ENCODE data around the gene ARRB1. TPM values are rescaled to one million over a fixed set of nuclear protein-coding genes. Genes with fewer than 3 reads are reported as not detected.
"Not testable (repeated sequence)": the region's sequence is repeated elsewhere in the genome, so short reads cannot be mapped to it uniquely, and the experiment has no call there.

The ARRB1 gene
- total RNA-seq, 2 donors from 2014 or later: 42.3 to 44.3 TPM

- DNase-seq (ENCODE audit: low spot score): peak; percentile 92
Measured at GRCh38 chr11:75346912-75347647, 4.4 kb downstream of the ARRB1 start.

DNA sequence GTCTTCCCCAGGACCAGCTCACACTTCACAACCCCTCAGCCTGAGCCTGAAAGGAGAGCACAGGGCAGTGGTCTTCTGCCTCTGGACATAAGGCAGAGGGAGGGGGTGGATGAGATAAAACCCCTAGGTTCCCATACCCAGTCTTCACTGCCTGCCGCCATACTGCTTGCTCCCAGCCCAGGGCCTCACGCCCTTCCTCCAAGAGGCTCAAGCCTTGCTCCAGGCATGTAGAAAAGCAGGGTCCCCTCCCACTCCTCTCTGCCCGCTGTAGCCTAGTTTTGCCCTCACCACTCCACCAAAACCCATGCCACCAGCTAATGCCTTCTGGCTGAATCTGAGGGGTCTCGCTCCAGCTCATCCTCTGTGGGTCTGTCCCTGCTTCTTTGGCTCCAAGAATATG is 5.2 kb downstream of the ARRB1 start:
- intact Hi-C loops (cut with DNase I): no loop called here
- DNase-seq (ENCODE audit: low spot score): no peak

More at GRCh38 chr11:75346912-75347647, 4.4 kb downstream of the ARRB1 start:
- intact Hi-C loops (cut with DNase I): no loop called here

- intact Hi-C loops (cut with DNase I): no loop called here
Measured at GRCh38 chr11:75345455-75346160, 5.9 kb downstream of the ARRB1 start.

DNA sequence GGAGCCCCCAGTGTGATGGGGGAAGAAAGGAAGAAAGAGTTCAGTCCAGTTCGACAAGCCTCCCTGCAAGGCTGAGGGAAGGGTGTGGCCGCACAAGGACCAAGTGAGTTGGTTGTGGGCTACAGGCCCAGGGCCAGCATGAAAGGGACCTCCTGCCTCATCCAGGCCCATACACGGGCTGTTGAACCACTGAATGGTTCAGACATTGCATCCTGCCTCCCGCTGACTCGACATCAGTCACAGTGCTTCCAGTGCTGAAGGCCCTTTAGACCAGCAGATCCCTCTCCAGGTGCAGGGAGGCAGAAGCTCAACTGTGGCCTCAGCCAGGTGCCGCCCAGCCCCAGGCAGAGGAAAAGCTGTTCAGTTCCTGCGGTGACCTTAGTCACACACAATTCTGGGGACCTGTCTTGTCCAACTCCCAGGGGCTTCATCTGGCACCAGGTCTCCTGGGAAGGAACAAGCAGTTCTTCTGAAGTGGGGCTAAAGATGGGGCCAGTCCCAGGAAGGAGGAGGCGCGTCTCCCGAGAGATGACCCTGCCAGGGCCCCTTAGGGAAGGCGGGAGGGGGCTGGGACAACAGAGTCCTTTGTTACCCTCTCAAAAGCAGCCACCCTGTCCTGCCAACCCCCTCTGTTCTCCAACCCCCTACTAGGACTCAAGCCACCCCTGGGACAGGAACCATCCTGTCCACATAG is 6.6 kb downstream of the ARRB1 start:
- intact Hi-C loops (cut with DNase I): no loop called here
- no peak for DNase-seq (ENCODE audit: low spot score)

More at GRCh38 chr11:75345455-75346160, 5.9 kb downstream of the ARRB1 start:
- no peak for DNase-seq (ENCODE audit: low spot score)

GRCh38 chr11:75344186-75344585 is 7.3 kb downstream of the ARRB1 start:
- no peak for DNase-seq (ENCODE audit: low spot score)
- intact Hi-C loops (cut with DNase I): no loop called here

DNA sequence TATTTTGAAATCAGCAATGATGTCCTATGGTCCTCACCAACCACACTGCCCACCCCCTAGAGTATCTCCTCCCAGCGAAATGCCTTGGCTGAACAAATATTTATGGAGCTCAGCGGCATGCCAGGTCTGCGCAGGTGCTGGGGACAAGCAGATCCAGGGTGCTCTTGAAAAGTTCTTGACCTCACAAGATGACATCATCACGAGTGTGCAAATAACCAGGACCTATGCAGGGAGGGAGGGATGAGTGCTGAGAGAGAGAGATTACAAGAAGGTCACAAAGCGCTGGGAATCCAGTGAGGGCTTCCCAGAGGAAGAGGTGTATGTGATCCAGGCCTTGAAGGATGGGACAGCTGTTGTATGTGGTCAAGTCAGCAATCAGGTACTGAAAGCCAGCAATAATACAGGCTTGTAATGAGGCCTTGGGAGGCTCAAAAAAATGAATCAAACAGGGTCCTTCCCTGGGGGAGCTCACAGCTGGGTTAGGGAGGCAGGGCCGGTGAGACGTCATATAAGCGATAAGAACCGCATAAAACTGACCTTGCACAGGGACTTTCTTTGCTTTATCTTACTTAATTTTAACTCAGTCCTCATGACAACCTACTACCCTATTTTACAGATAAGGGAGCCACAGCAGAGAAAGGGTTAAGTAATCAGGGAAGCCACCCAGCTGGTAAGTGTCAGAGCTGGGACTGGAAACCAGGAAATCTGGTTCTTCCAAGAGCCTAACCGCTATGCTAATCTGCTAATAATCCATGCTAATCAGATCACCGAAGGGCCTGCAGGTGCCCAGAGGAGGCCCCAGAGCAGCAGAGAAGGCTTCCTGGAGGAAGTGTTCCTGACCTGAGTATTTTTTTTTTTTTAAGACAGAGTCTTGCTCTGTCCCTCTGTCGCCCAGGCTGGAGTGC is 8.2 kb downstream of the ARRB1 start:
- intact Hi-C loops (cut with DNase I): no loop called here
- DNase-seq (ENCODE audit: low spot score): no peak

- intact Hi-C loops (cut with DNase I): no loop called here
- no peak for DNase-seq (ENCODE audit: low spot score)
Measured at GRCh38 chr11:75342231-75342918, 9.1 kb downstream of the ARRB1 start.

DNA sequence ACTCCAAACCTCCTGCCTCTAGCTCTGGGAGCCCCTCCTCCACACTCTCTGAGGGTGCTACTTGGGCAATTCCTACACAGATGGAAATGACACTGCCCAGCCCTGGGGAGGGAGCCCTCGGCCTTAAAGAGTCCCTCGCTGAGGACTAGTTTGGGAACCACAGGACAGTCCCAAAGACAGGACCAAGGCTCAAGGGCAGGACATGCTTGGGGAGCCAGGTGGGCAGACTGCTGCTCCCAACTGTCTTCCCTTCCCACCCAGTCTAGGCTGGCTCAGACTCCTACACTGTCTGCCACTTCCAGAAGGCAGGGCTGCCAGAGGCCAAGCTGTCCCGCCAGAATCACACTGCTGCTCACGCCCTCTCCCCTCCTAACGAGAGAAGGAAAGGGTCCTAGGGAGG is 9.8 kb downstream of the ARRB1 start:
- DNase-seq (ENCODE audit: low spot score): no peak
- intact Hi-C loops (cut with DNase I): no loop called here

- intact Hi-C loops (cut with DNase I): loop anchor here in 1 of 2 donors (5.0 kb wide), 1 partner anchor 1122 kb away; no protein-coding TSS in a partner anchor
- DNase-seq (ENCODE audit: low spot score): no peak
Measured at GRCh38 chr11:75339685-75340409, 11.6 kb downstream of the ARRB1 start.

- no peak for DNase-seq (ENCODE audit: low spot score)
- intact Hi-C loops (cut with DNase I): loop anchor here in 1 of 2 donors (5.0 kb wide), 1 partner anchor 1124 kb away; no protein-coding TSS in a partner anchor
Measured at GRCh38 chr11:75338516-75339208, 12.8 kb downstream of the ARRB1 start.

GRCh38 chr11:75337195-75337654 is 14.2 kb downstream of the ARRB1 start:
- intact Hi-C loops (cut with DNase I): loop anchor here in 1 of 2 donors (5.0 kb wide), 1 partner anchor 1125 kb away; no protein-coding TSS in a partner anchor
- no peak for DNase-seq (ENCODE audit: low spot score)

DNA sequence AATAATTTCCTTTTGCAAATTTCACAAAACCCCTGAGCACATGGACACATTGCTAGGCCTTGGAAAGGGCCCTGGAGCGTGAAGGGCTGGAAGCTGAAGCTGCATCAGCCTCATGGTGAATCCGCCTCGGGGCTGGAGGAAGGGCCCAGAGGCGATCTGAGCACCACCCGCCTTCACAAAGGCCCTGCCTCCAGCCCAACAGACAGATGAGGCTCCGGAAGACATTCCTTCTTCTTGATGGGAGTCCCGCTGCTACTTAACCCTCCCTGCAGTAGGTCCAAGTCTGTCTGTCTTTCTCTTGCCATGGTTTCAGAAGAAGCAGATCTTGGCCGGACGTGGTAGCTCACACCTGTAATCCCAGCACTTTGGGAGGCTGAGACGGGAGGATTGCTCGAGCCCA is 16.5 kb downstream of the ARRB1 start:
- intact Hi-C loops (cut with DNase I): loop anchor here in 1 of 2 donors (5.0 kb wide), 2 partner anchors 47 to 1127 kb away; no protein-coding TSS in a partner anchor
- no peak for DNase-seq (ENCODE audit: low spot score)

DNA sequence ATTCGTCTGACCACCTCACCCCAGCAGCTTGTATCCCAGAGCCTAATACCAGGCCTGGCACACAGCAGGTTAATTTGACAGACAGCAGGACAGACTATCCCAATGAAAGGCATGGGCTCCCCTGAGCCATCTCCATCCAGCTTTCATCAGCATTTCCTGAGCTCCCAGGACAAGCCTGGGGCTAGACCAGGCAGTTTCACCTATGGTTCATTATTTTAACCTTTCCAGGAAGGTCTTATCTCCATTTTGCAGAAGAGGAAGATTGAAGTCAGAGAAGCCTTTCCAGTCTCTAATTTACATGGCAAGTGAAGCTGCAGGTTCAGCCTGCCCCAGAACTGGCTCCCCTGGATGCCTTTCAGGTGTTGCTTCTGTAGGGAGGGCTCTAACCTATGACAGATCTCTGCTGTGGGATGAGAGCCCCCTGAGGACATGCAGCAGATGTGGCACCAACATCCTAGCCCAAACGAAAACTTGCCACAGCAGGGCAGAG is 17.0 kb downstream of the ARRB1 start:
- DNase-seq (ENCODE audit: low spot score): no peak
- intact Hi-C loops (cut with DNase I): loop anchor here in 1 of 2 donors (5.0 kb wide), 1 partner anchor 48 kb away; no protein-coding TSS in a partner anchor

GRCh38 chr11:75333807-75334140 is 17.7 kb downstream of the ARRB1 start:
- intact Hi-C loops (cut with DNase I): loop anchor here in 1 of 2 donors (5.0 kb wide), 1 partner anchor 49 kb away; no protein-coding TSS in a partner anchor

GRCh38 chr11:75333022-75333806 is 18.2 kb downstream of the ARRB1 start:
- intact Hi-C loops (cut with DNase I): loop anchor here in 1 of 2 donors (5.0 kb wide), 1 partner anchor 49 kb away; no protein-coding TSS in a partner anchor
- DNase-seq (ENCODE audit: low spot score): no peak

More at GRCh38 chr11:75333807-75334140, 17.7 kb downstream of the ARRB1 start:
- DNase-seq (ENCODE audit: low spot score): no peak

- not testable (repeated sequence) for DNase-seq (ENCODE audit: low spot score)
- intact Hi-C loops (cut with DNase I): loop anchor here in 1 of 2 donors (5.0 kb wide), 1 partner anchor 51 kb away; no protein-coding TSS in a partner anchor
Measured at GRCh38 chr11:75331761-75332160, 19.7 kb downstream of the ARRB1 start.

Measured in posterior vena cava (tissue), 2 donors.